HepG2 (cell line): Measurements from ENCODE around the gene RAD51. TPM values are rescaled to one million over a fixed set of nuclear protein-coding genes. Genes with fewer than 3 reads are reported as not detected.
A peak's percentile ranks its signal among the peaks of the same experiment; 100 is the strongest.

Source experiments
- AKAP8 ChIP-seq: sonication (generic); formaldehyde crosslinking; IDR thresholded peaks from 2 replicates; pipeline ENCODE4 v1.5.1; 2020; ENCODE audit warnings: mild to moderate bottlenecking, missing genetic modification reagents
- ETV5 ChIP-seq: IDR thresholded peaks from 2 replicates; pipeline ENCODE4 v1.6.1; 2018; ENCODE audit warnings: missing biosample characterization, missing genetic modification reagents, inconsistent platforms, borderline replicate concordance
- MLXIP ChIP-seq: sonication (generic); formaldehyde crosslinking; IDR thresholded peaks from 2 replicates; pipeline ENCODE4 v1.9.0; 2021; ENCODE audit warnings: missing genetic modification reagents, borderline replicate concordance
- SAFB2 ChIP-seq: sonication (generic); formaldehyde crosslinking; IDR thresholded peaks from 2 replicates; pipeline ENCODE4 v1.5.1; 2020; ENCODE audit warnings: missing genetic modification reagents, low read depth, mild to moderate bottlenecking, borderline replicate concordance
- SATB2 ChIP-seq: sonication (generic); formaldehyde crosslinking; IDR thresholded peaks from 2 replicates; pipeline ENCODE4 v1.5.0; 2020; ENCODE audit warnings: missing genetic modification reagents
- SMC3 ChIP-seq: IDR thresholded peaks from 2 replicates; pipeline ENCODE4 v1.6.1; 2011; ENCODE audit warnings: low read length, improper control_type of control experiment
- TFDP1 ChIP-seq: IDR thresholded peaks from 2 replicates; pipeline ENCODE4 v1.6.1; 2016; ENCODE audit warnings: missing compliant biosample characterization, missing genetic modification reagents, borderline replicate concordance
- ZNF17 ChIP-seq: sonication (generic); formaldehyde crosslinking; IDR thresholded peaks from 2 replicates; pipeline ENCODE4 v1.5.0; 2020; ENCODE audit warnings: mild to moderate bottlenecking, missing genetic modification reagents
- ZNF207 ChIP-seq: fragments of 450-650 bp; IDR thresholded peaks from 2 replicates; pipeline ENCODE4 v1.6.1; 2016; ENCODE audit warnings: antibody characterized with exemption, borderline replicate concordance
- ZNF230 ChIP-seq: sonication (generic); formaldehyde crosslinking; IDR thresholded peaks from 2 replicates; pipeline ENCODE4 v1.4.0; 2020; ENCODE audit warnings: mild to moderate bottlenecking, missing genetic modification reagents
- ZNF577 ChIP-seq: sonication (generic); formaldehyde crosslinking; IDR thresholded peaks from 2 replicates; pipeline ENCODE4 v1.4.0; 2020; ENCODE audit warnings: mild to moderate bottlenecking, low read depth, missing genetic modification reagents, borderline replicate concordance
- ZSCAN30 ChIP-seq: sonication (generic); formaldehyde crosslinking; IDR thresholded peaks from 2 replicates; pipeline ENCODE4 v1.5.0; 2020; ENCODE audit warnings: mild to moderate bottlenecking, missing genetic modification reagents
- polyA plus RNA-seq, 8 experiments: library from polyadenylated mRNA; depleted of rRNA in 3 of 8; stranded (reverse) in 7 of 8; unstranded in 1 of 8; fragments of >200 nt; fragmentation: Illumina TruSeq in 4 of 8; extraction: Trizol in 4 of 8; gene quantifications; 2 replicates each; pipeline versions ENCODE4 v1.2.1 to v1.2.3, GENCODE V29; 2011 to 2016; ENCODE audit warnings: low read depth in 4 of 8, missing spikeins in 1 of 8, mixed read lengths in 1 of 8; ENCODE audit not compliant: insufficient read depth in 1 of 8
- total RNA-seq, 5 experiments: library from RNA; depleted of rRNA; stranded (reverse); fragments of >200 nt; fragmentation: Illumina TruSeq; extraction: Trizol; gene quantifications; 2 replicates each; pipeline ENCODE4 v1.2.3, GENCODE V29; 2016; ENCODE audit warnings: low read depth in 1 of 5
- TF ChIP-seq, protein P1 (sequence below): sonication (generic); formaldehyde crosslinking; IDR thresholded peaks from one replicate; pipeline ENCODE4 v1.5.1; 2020; ENCODE audit warnings: mild to moderate bottlenecking, missing genetic modification reagents; ENCODE audit errors: not compliant biosample characterization
- TF ChIP-seq, protein P2 (sequence below): IDR thresholded peaks from 2 replicates; pipeline ENCODE4 v1.6.1; 2016

RAD51 gene
- total and polyA plus RNA-seq, 2 of the 13 experiments (the other 11 are each of a cell fraction or from before 2014, with no cell fraction given): 8.5 to 12.8 TPM

GRCh38 chr15:40754883-40755811, 60.2 kb downstream of the RAD51 start, which contains the start of gene RMDN3 (continued):
- TF ChIP-seq AKAP8 (no peak), ZNF17 (CRISPR knock-in tag) (0 out of 2 replicates have a peak, but pooled peaks have one; percentile 74), ZNF230 (CRISPR knock-in tag) (peak; percentile 78; the same call in 1 of the 2 replicates), TFDP1 (CRISPR knock-in tag) (peak; percentile 92), ZNF577 (no peak), ZNF207 (no peak), ZSCAN30 (CRISPR knock-in tag) (no peak), MLXIP (CRISPR knock-in tag) (no peak), SATB2 (no peak), SAFB2 (CRISPR knock-in tag) (peak; percentile 41; the same call in 1 of the 2 replicates), ETV5 (CRISPR knock-in tag) (peak; percentile 29; the same call in 1 of the 2 replicates), SMC3 (no peak)
- TF ChIP-seq, protein P1, sequence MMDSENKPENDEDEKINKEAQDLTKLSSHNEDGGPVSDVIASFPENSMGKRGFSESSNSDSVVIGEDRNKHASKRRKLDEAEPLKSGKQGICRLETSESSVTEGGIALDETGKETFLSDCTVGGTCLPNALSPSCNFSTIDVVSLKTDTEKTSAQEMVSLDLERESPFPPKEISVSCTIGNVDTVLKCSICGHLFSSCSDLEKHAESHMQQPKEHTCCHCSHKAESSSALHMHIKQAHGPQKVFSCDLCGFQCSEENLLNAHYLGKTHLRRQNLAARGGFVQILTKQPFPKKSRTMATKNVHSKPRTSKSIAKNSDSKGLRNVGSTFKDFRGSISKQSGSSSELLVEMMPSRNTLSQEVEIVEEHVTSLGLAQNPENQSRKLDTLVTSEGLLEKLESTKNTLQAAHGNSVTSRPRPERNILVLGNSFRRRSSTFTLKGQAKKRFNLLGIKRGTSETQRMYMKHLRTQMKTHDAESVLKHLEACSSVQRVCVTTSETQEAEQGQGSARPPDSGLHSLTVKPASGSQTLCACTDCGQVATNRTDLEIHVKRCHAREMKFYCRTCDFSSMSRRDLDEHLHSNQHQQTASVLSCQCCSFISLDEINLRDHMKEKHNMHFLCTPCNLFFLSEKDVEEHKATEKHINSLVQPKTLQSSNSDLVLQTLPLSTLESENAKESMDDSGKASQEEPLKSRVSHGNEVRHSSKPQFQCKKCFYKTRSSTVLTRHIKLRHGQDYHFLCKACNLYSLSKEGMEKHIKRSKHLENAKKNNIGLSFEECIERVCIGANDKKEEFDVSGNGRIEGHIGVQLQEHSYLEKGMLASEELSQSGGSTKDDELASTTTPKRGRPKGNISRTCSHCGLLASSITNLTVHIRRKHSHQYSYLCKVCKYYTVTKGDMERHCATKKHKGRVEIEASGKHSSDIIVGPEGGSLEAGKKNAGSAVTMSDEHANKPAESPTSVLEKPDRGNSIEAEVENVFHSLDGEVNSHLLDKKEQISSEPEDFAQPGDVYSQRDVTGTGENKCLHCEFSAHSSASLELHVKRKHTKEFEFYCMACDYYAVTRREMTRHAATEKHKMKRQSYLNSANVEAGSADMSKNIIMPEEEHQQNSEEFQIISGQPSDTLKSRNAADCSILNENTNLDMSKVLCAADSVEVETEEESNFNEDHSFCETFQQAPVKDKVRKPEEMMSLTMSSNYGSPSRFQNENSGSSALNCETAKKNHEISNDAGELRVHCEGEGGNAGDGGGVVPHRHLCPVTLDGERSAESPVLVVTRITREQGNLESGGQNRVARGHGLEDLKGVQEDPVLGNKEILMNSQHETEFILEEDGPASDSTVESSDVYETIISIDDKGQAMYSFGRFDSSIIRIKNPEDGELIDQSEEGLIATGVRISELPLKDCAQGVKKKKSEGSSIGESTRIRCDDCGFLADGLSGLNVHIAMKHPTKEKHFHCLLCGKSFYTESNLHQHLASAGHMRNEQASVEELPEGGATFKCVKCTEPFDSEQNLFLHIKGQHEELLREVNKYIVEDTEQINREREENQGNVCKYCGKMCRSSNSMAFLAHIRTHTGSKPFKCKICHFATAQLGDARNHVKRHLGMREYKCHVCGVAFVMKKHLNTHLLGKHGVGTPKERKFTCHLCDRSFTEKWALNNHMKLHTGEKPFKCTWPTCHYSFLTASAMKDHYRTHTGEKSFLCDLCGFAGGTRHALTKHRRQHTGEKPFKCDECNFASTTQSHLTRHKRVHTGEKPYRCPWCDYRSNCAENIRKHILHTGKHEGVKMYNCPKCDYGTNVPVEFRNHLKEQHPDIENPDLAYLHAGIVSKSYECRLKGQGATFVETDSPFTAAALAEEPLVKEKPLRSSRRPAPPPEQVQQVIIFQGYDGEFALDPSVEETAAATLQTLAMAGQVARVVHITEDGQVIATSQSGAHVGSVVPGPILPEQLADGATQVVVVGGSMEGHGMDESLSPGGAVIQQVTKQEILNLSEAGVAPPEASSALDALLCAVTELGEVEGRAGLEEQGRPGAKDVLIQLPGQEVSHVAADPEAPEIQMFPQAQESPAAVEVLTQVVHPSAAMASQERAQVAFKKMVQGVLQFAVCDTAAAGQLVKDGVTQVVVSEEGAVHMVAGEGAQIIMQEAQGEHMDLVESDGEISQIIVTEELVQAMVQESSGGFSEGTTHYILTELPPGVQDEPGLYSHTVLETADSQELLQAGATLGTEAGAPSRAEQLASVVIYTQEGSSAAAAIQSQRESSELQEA: no peak
- TF ChIP-seq, protein P2, sequence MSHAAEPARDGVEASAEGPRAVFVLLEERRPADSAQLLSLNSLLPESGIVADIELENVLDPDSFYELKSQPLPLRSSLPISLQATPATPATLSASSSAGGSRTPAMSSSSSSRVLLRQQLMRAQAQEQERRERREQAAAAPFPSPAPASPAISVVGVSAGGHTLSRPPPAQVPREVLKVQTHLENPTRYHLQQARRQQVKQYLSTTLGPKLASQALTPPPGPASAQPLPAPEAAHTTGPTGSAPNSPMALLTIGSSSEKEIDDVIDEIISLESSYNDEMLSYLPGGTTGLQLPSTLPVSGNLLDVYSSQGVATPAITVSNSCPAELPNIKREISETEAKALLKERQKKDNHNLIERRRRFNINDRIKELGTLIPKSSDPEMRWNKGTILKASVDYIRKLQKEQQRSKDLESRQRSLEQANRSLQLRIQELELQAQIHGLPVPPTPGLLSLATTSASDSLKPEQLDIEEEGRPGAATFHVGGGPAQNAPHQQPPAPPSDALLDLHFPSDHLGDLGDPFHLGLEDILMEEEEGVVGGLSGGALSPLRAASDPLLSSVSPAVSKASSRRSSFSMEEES: no peak; the same call in 1 of the 2 replicates
